Endothelial cell of umbilical vein (primary cell): ENCODE results near the gene MYMK. TPM values are rescaled to one million over a fixed set of nuclear protein-coding genes. Genes with fewer than 3 reads are reported as not detected.

Experiments used
- BruUV-seq: library from RNA; stranded (reverse); fragments of 400-500 nt; replicated peaks from 2 replicates; lab custom pipeline; 2021; lab: Mats Ljungman, UMichigan
- CTCF ChIA-PET: fragments of 300-600, 350-600 bp; sonication (Branson Sonifier 250); formaldehyde crosslinking; loops from one replicate; lab custom pipeline; 2021; ENCODE audit warnings: antibody characterized with exemption, inconsistent platforms; lab: Charles Lee
- POLR2A ChIA-PET: fragments of 300-600, 350-600 bp; sonication (Branson Sonifier 250); formaldehyde crosslinking; loops from one replicate; lab custom pipeline; 2021; ENCODE audit warnings: antibody characterized with exemption, inconsistent platforms; lab: Charles Lee
- DNase-seq: peaks from one replicate; pipeline ENCODE4 v3.0.0-alpha.2; 2011; ENCODE audit warnings: low read depth, low spot score
- FAIRE-seq: peaks from 2 replicates; lab custom pipeline; 2011; peaks lifted over from hg19 to GRCh38; lab: Jason Lieb, UNC
- H2AFZ ChIP-seq: 2 replicates; pipeline ENCODE4 v1.6.0; 2012; ENCODE audit warnings: low read depth, low read length, control low read depth, inconsistent platforms
- H3K27ac ChIP-seq: 2 replicates; pipeline ENCODE4 v1.5.1; 2011; ENCODE audit warnings: low read depth, mild to moderate bottlenecking, control low read depth, low read length, moderate library complexity; ENCODE audit not compliant: insufficient read depth
- H3K27me3 ChIP-seq, 2 experiments: 2 replicates each; pipeline versions ENCODE4 v1.6.0 to v1.6.1; 2011; ENCODE audit warnings: low read length in 2 of 2, mixed read lengths in 1 of 2; ENCODE audit not compliant: control insufficient read depth in 2 of 2, insufficient read depth in 2 of 2
- H3K36me3 ChIP-seq, 2 experiments: 2 replicates in 1 of 2; 3 replicates in 1 of 2; pipeline ENCODE4 v1.5.1; 2011; ENCODE audit warnings: low read length in 2 of 2, mild to moderate bottlenecking in 1 of 2, moderate library complexity in 1 of 2; ENCODE audit not compliant: control insufficient read depth in 2 of 2, insufficient read depth in 2 of 2; ENCODE audit errors: extremely low read depth in 1 of 2
- H3K4me1 ChIP-seq: 3 replicates; pipeline ENCODE4 v1.5.1; 2011; ENCODE audit warnings: mild to moderate bottlenecking, low read length; ENCODE audit not compliant: control insufficient read depth, insufficient read depth; ENCODE audit errors: extremely low read depth
- H3K4me2 ChIP-seq: 2 replicates; pipeline ENCODE4 v1.6.1; 2011; ENCODE audit warnings: low read length, control low read depth, mixed read lengths; ENCODE audit not compliant: insufficient read depth
- H3K4me3 ChIP-seq, 3 experiments: fragments of 200-600 bp in 1 of 3; sonication (generic), shearing (Covaris generic) in 1 of 3; replicated peaks in 1 of 3; 2 replicates each; pipeline ENCODE4 v1.5.1; 2011 to 2016; ENCODE audit warnings: control low read depth in 3 of 3, low read length in 3 of 3, mild to moderate bottlenecking in 2 of 3, inconsistent platforms in 1 of 3, low read depth in 1 of 3, moderate library complexity in 1 of 3; ENCODE audit not compliant: insufficient read depth in 1 of 3
- H3K79me2 ChIP-seq: 2 replicates; pipeline ENCODE4 v1.6.0; 2012; ENCODE audit warnings: low read length, inconsistent platforms; ENCODE audit not compliant: control insufficient read depth, insufficient read depth
- H3K9ac ChIP-seq: replicated peaks from 2 replicates; pipeline ENCODE3; 2011; ENCODE audit warnings: low read length, control low read depth; ENCODE audit not compliant: insufficient read depth; ENCODE audit errors: extremely low read depth
- H3K9me1 ChIP-seq: replicated peaks from 3 replicates; pipeline ENCODE4 v1.6.0; 2011; ENCODE audit warnings: mild to moderate bottlenecking, low read length; ENCODE audit not compliant: control insufficient read depth, insufficient read depth; ENCODE audit errors: extremely low read depth
- H3K9me3 ChIP-seq: replicated peaks from 2 replicates; pipeline ENCODE4 v1.5.1; 2012; ENCODE audit warnings: low read length, inconsistent platforms; ENCODE audit not compliant: control insufficient read depth, insufficient read depth
- H4K20me1 ChIP-seq: replicated peaks from 2 replicates; pipeline ENCODE3; 2011; ENCODE audit warnings: mild to moderate bottlenecking, low read length; ENCODE audit not compliant: control insufficient read depth, insufficient read depth; ENCODE audit errors: extremely low read depth
- CTCF ChIP-seq, 2 donors: IDR thresholded peaks; 1 replicate in 1 of 2; 2 replicates in 1 of 2; pipeline ENCODE4 v1.5.1; 2011; ENCODE audit warnings: low read length in 2 of 2, mild to moderate bottlenecking in 2 of 2, moderate library complexity in 2 of 2, control low read depth in 1 of 2, inconsistent platforms in 1 of 2, low read depth in 1 of 2; ENCODE audit not compliant: insufficient read depth in 1 of 2; ENCODE audit errors: extremely low read depth in 1 of 2
- EZH2 ChIP-seq: IDR thresholded peaks from 2 replicates; pipeline ENCODE4 v1.6.1; 2012; ENCODE audit warnings: borderline replicate concordance, low read depth, mild to moderate bottlenecking, moderate library complexity, low read length, inconsistent platforms; ENCODE audit not compliant: severe bottlenecking
- FOS ChIP-seq: IDR thresholded peaks from 2 replicates; pipeline ENCODE4 v1.6.1; 2011; ENCODE audit warnings: mild to moderate bottlenecking, low read length, moderate library complexity, borderline replicate concordance; ENCODE audit not compliant: insufficient read depth
- GATA2 ChIP-seq: IDR thresholded peaks from 2 replicates; pipeline ENCODE4 v1.7.0; 2011; ENCODE audit warnings: low read depth, mild to moderate bottlenecking, moderate library complexity, mixed read lengths, low read length; ENCODE audit not compliant: insufficient read length, insufficient read depth
- JUN ChIP-seq: IDR thresholded peaks from 2 replicates; pipeline ENCODE4 v1.6.1; 2011; ENCODE audit warnings: borderline replicate concordance, low read depth; ENCODE audit not compliant: insufficient read length, insufficient read depth
- MAX ChIP-seq: IDR thresholded peaks from 2 replicates; pipeline ENCODE4 v1.6.1; 2011; ENCODE audit not compliant: insufficient read depth, insufficient read length
- MYC ChIP-seq: IDR thresholded peaks from one replicate; pipeline ENCODE4 v1.6.1; 2011; ENCODE audit warnings: mild to moderate bottlenecking, low read depth, low read length
- POLR2A ChIP-seq: IDR thresholded peaks from 2 replicates; pipeline ENCODE4 v1.6.1; 2012; ENCODE audit warnings: low read depth, mild to moderate bottlenecking, control low read depth, low read length
- POLR2AphosphoS5 ChIP-seq: IDR thresholded peaks from 2 replicates; pipeline ENCODE4 v1.6.1; 2012; ENCODE audit warnings: low read depth, mild to moderate bottlenecking, control low read depth, low read length, moderate library complexity; ENCODE audit not compliant: insufficient read depth
- dilution Hi-C: fragments of 300-500 bp; cut with MboI; formaldehyde crosslinking; loops from one replicate; pipeline ENCODE4 v1.15.0; 2019; ENCODE audit warnings: low sequenced_read_pairs; ENCODE audit not compliant: extremely low pct_ligation_motif_present
- intact Hi-C: fragments of 100-400 bp; cut with micrococcal nuclease; formaldehyde crosslinking; loops from one replicate; pipeline ENCODE4 v1.10.0; 2022
- polyA plus RNA-seq, 4 experiments: library from polyadenylated mRNA; depleted of rRNA in 3 of 4; stranded (reverse) in 3 of 4; unstranded in 1 of 4; fragments of >200 nt; gene quantifications; 2 replicates each; pipeline versions ENCODE4 v1.2.1 to v1.2.3, GENCODE V29; 2011 to 2012; ENCODE audit warnings: missing spikeins in 1 of 4
- total RNA-seq: library from RNA; stranded (reverse); gene quantifications from 2 replicates; pipeline ENCODE4 v1.2.3, GENCODE V29; 2021

Gene MYMK
- total and polyA plus RNA-seq, 2 donors (not counting 3 experiments of a cell fraction or from before 2014, with no cell fraction given): not detected

GRCh38 chr9:133474853-133475252 lies 49.9 kb downstream of the MYMK start:
- DNase-seq (no peak), FAIRE-seq (no peak)
- H3K4me1 ChIP-seq: peaks cover 6% of the 10 kb centered on the region
- H3K27ac ChIP-seq: no peak overlapping the region
- intact Hi-C loops: no loop called here
- ChIA-PET POLR2A (no interaction called here), CTCF (interaction anchor here (1.1 kb wide), 1 partner anchor 11 kb away, joined by 3 read pairs; no protein-coding TSS in a partner anchor)
- no peaks in the 10 kb centered on the region for H3K9me1 ChIP-seq
- H2AFZ ChIP-seq: no peak overlapping the region
- no peak for TF ChIP-seq POLR2AphosphoS5
- no peak overlapping the region for H3K4me2 ChIP-seq
- no peaks in the 10 kb centered on the region for H4K20me1 ChIP-seq
- H3K36me3 ChIP-seq: peaks cover 3 to 36% of the 10 kb centered on the region in 2 experiments
- no TSS peak for BruUV-seq
- H3K9me3 ChIP-seq: no peaks in the 10 kb centered on the region
- dilution Hi-C loops: no loop called here
- H3K9ac ChIP-seq: no peak overlapping the region
- no peaks in the 10 kb centered on the region for H3K27me3 ChIP-seq
- no peak overlapping the region for H3K4me3 ChIP-seq
- peaks cover 8% of the 10 kb centered on the region for H3K79me2 ChIP-seq

- H3K4me2 ChIP-seq: no peak overlapping the region
- no peaks in the 10 kb centered on the region for H3K9me1 ChIP-seq
- peaks cover 6% of the 10 kb centered on the region for H3K4me1 ChIP-seq
- no TSS peak for BruUV-seq
- H3K27me3 ChIP-seq: no peaks in the 10 kb centered on the region
- H3K36me3 ChIP-seq: peaks cover 3 to 36% of the 10 kb centered on the region in 2 experiments
- CTCF ChIA-PET: interaction anchor here (1.1 kb wide), 1 partner anchor 12 kb away, joined by 3 read pairs; no protein-coding TSS in a partner anchor
- H2AFZ ChIP-seq: no peak overlapping the region
- FAIRE-seq (no peak), DNase-seq (no peak)
- H4K20me1 ChIP-seq: no peaks in the 10 kb centered on the region
- POLR2A ChIA-PET: no interaction called here
- H3K9me3 ChIP-seq: no peaks in the 10 kb centered on the region
- H3K9ac ChIP-seq: no peak overlapping the region
- dilution Hi-C loops (no loop called here), intact Hi-C loops (no loop called here)
- peaks cover 8% of the 10 kb centered on the region for H3K79me2 ChIP-seq
- no peak overlapping the region for H3K27ac ChIP-seq
- no peak for TF ChIP-seq POLR2A
- TF ChIP-seq JUN: no peak
- TF ChIP-seq FOS: no peak
- TF ChIP-seq MYC: no peak
- TF ChIP-seq CTCF (IDR thresholded peaks at IDR 0.05; ENCODE audit: extremely low read depth in 1 of 2, insufficient read depth in 1 of 2, low read depth in 1 of 2, low read length in 2 of 2): no peak
- no peak for TF ChIP-seq POLR2AphosphoS5
- no peak for TF ChIP-seq GATA2
- TF ChIP-seq EZH2: no peak
- no peak for TF ChIP-seq MAX
- H3K4me3 ChIP-seq: no peak overlapping the region
Measured at GRCh38 chr9:133474215-133474614, 50.5 kb downstream of the MYMK start.
